Measurements from ENCODE around the gene PIP4K2B.

DNA sequence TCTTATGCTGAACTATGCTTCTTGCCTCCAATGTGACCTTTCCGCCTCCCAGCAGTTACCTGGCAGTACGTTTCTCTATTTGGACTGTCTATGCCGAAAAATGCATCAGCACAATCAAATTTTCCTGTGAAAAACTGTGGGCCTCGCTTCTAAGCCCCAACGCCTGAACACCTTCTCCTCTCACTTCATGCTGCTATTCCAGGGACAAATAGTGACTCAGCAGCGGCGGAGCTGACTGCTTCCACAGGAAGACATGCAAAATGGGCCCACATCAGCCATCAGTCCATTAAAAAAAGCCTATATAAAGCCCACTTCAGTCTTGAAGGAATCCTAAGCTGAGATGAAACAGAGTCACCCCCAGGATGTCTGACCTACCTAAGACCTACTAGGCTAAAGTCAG, 10.5 kb upstream of the PIP4K2B start:
- TF ChIP-seq CTCF (IDR thresholded peaks at IDR 0.05; ENCODE audit: low read depth, low read length) (no peak), POLR2A (IDR thresholded peaks at IDR 0.05; ENCODE audit: extremely low read depth, insufficient read length) (no peak), MYC (IDR thresholded peaks at IDR 0.05; ENCODE audit: low read depth, low read length) (no peak)
